ENCODE measurements around the gene MIA3. TPM values are rescaled to one million over a fixed set of nuclear protein-coding genes. Genes with fewer than 3 reads are reported as not detected.
"Not testable (repeated sequence)": the region's sequence is repeated elsewhere in the genome, so short reads cannot be mapped to it uniquely, and the experiment has no call there.

Gene MIA3
- total RNA-seq, 2 experiments from 2014 or later, result 55.1 to 62.1 TPM

DNA sequence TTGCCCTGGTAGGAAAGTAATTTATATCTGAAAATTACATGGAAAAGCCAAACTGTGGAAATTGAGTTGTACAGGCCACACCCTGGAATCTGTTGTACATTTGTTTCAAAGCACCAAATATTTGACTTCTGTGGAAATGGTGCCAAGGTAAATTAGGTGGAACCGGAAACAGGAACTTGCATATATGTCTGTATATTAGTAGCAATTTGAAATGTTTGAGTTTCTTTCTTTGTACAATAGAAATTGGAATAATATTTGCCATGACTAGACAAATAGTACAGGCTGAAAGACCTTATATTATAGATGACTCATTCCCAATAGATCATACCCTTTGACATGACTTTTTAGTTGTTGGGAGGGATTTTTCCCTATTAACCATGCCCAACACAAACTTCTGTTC, 17.6 kb upstream of the MIA3 start:
- H3K4me1 Mint-ChIP-seq (ENCODE audit: low read depth), result peaks cover 2% of the 10 kb centered on the region
- no peak overlapping the region for H3K4me3 Mint-ChIP-seq
- DNase-seq, result no peak
- H3K36me3 Mint-ChIP-seq (ENCODE audit: low read depth), result no peaks in the 10 kb centered on the region
- CTCF ChIA-PET, result interaction anchor here (1.9 kb wide), 1 partner anchor 34 kb away, joined by 5 read pairs; no protein-coding TSS in a partner anchor
- no peak overlapping the region for H3K27ac Mint-ChIP-seq
- intact Hi-C loops (cut with micrococcal nuclease), result no loop called here
- no peaks in the 10 kb centered on the region for H3K9me3 Mint-ChIP-seq
- no peaks in the 10 kb centered on the region for H3K27me3 Mint-ChIP-seq (ENCODE audit: low read depth)

- CTCF ChIA-PET, result no interaction called here
- intact Hi-C loops (cut with micrococcal nuclease), result no loop called here
- Mint-ChIP-seq H3K36me3 (ENCODE audit: low read depth) (no peaks in the 10 kb centered on the region), H3K27me3 (ENCODE audit: low read depth) (no peaks in the 10 kb centered on the region), H3K4me1 (ENCODE audit: low read depth) (peaks cover 2% of the 10 kb centered on the region), H3K27ac (no peak overlapping the region), H3K9me3 (no peaks in the 10 kb centered on the region), H3K4me3 (no peak overlapping the region)
- no peak for DNase-seq
Measured at GRCh38 chr1:222601257-222601656, 16.6 kb upstream of the MIA3 start.

DNA sequence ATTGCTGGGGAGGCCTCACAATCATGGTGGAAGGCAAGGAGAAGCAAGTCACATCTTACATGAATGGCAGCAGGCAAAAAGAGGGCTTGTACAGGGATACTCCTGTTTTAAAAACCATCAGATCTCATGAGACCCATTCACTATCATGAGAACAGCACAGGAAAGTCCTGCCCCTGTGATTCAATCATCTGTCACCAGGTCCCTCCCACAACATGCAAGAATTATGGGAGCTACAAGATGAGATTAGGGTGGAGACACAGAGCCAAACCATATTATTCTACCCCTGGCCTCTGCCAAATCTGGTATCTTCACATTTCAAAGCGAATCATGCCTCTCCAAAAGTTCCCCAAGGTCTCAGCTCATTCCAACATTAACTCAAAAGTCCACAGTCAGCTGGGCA, 11.1 kb upstream of the MIA3 start:
- no peak overlapping the region for H3K27ac Mint-ChIP-seq
- H3K4me1 Mint-ChIP-seq (ENCODE audit: low read depth), result no peaks in the 10 kb centered on the region
- H3K9me3 Mint-ChIP-seq, result peaks cover 2% of the 10 kb centered on the region
- intact Hi-C loops (cut with micrococcal nuclease), result no loop called here
- CTCF ChIA-PET, result no interaction called here
- no peaks in the 10 kb centered on the region for H3K27me3 Mint-ChIP-seq (ENCODE audit: low read depth)
- H3K4me3 Mint-ChIP-seq, result no peak overlapping the region
- H3K36me3 Mint-ChIP-seq (ENCODE audit: low read depth), result peaks cover 1% of the 10 kb centered on the region
- no peak for DNase-seq

DNA sequence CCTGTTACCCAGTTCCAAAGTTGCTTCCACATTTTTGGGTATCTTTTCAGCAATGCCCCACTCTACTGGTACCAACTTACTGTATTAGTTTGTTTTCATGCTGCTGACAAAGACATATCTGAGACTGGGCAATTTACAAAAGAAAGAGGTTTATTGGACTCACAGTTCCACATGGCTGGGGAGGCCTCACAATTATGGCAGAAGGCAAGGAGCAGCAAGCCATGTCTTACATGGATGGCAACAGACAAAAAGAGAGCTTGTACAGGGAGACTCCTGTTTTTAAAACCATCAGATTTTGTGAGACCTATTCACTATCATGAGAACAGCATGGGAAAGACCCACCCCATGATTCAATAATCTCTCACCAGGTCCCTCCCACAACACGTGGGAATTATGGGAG, 8.8 kb upstream of the MIA3 start:
- H3K27me3 Mint-ChIP-seq (ENCODE audit: low read depth); DNase-seq; H3K4me1 Mint-ChIP-seq (ENCODE audit: low read depth); H3K9me3 Mint-ChIP-seq; H3K36me3 Mint-ChIP-seq (ENCODE audit: low read depth); H3K4me3 Mint-ChIP-seq; H3K27ac Mint-ChIP-seq; intact Hi-C loops (cut with micrococcal nuclease): not testable (repeated sequence)
- CTCF ChIA-PET, result interaction anchor here (1.3 kb wide), 1 partner anchor 25 kb away, joined by 4 read pairs; no protein-coding TSS in a partner anchor

DNA sequence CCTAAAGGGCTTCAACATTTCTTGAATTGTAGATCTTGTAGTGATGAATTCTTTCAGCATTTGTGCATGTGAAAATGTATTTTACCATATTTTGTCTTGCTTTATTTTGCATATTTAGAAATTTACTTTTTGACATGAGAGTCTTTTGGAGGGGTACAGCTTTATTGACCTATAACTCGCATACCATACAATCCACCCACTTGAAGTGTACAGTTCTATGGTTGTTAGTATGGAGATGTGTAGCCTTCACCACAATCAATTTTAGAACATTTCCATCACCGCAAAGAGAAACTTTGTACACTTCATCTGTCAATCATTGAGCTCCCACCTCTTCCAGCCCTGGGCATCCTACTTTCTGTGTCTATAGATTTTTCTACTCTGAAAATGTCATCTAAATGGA, 7.2 kb upstream of the MIA3 start:
- Mint-ChIP-seq H3K4me3 (no peak overlapping the region), H3K27ac (no peak overlapping the region), H3K9me3 (peaks cover 2% of the 10 kb centered on the region), H3K27me3 (ENCODE audit: low read depth) (peaks cover 3% of the 10 kb centered on the region), H3K4me1 (ENCODE audit: low read depth) (no peaks in the 10 kb centered on the region), H3K36me3 (ENCODE audit: low read depth) (peaks cover 1% of the 10 kb centered on the region)
- DNase-seq, result no peak
- intact Hi-C loops (cut with micrococcal nuclease), result no loop called here
- CTCF ChIA-PET, result interaction anchor here (0.6 kb wide), 1 partner anchor 448 kb away, joined by 3 read pairs; no protein-coding TSS in a partner anchor

- CTCF ChIA-PET, result no interaction called here
- H3K27me3 Mint-ChIP-seq (ENCODE audit: low read depth), result peaks cover 3% of the 10 kb centered on the region
- no peak for DNase-seq
- H3K4me1 Mint-ChIP-seq (ENCODE audit: low read depth), result peaks cover 5% of the 10 kb centered on the region
- H3K27ac Mint-ChIP-seq, result no peak overlapping the region
- intact Hi-C loops (cut with micrococcal nuclease), result no loop called here
- H3K36me3 Mint-ChIP-seq (ENCODE audit: low read depth), result peaks cover 1% of the 10 kb centered on the region
- H3K4me3 Mint-ChIP-seq, result no peak overlapping the region
- peaks cover 2% of the 10 kb centered on the region for H3K9me3 Mint-ChIP-seq
Measured at GRCh38 chr1:222613627-222614026, 4.3 kb upstream of the MIA3 start.

DNA sequence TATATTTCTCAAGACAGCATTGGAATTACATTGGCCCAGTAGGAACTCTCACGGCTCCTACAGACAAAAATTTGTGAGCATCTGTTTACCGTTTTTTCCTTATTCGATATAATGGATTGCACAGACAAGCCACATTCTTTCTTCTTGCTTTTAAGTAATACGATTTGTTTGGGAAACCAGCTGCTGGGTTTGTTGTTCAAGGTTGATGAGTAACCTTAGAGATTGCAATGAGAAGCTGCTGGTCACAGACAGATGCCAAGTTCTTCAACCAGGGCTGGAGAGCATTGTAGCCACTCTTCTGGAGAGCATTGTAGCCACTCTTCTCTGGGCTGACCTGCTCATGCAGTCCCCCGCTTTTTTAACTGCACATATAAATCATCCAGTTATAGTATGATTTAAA, 1.4 kb upstream of the MIA3 start:
- Mint-ChIP-seq H3K36me3 (ENCODE audit: low read depth) (peaks cover 4% of the 10 kb centered on the region), H3K4me3 (no peak overlapping the region), H3K27ac (no peak overlapping the region), H3K27me3 (ENCODE audit: low read depth) (peaks cover 3% of the 10 kb centered on the region), H3K4me1 (ENCODE audit: low read depth) (peaks cover 32% of the 10 kb centered on the region), H3K9me3 (no peaks in the 10 kb centered on the region)
- CTCF ChIA-PET, result interaction anchor here (1.4 kb wide), 1 partner anchor 18 kb away, joined by 4 read pairs; no protein-coding TSS in a partner anchor
- DNase-seq, result no peak
- intact Hi-C loops (cut with micrococcal nuclease), result no loop called here

DNA sequence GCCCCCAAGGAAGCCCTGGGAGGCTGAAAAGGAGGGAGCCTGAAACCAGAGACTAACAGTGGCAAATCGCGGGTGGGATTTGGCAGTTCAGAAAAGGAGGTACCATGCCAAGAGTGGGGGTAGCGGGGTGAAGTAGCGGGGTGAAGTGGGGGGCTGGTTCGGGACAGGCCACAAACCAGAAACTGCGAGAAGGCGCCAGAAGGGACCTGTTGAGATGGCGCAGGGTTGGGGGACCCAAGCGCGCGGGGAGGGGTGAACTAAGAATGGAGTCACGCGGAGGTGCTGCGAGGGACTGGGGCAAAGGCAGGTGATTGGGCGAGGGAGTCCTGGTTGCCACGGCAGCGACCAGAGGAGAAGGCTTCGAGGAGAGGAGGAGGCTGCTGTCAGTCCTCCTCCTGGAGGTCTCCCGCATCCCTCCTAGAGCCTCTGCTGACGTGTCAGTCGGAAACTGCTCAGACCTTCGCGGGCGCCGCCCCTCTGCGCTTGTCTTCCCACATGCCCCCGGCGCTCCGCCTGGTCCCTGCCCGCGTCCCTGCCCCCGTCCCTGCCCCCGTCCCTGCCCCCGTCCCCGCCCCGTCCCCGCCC, 438 bp upstream of the MIA3 start:
- H3K27ac Mint-ChIP-seq, result peak overlapping the region; percentile 54
- intact Hi-C loops (cut with micrococcal nuclease), result loop anchor here (1.0 kb wide), 3 partner anchors 27 to 96 kb away; partner anchors contain the start of gene TAF1A
- H3K27me3 Mint-ChIP-seq (ENCODE audit: low read depth), result peaks cover 3% of the 10 kb centered on the region
- H3K9me3 Mint-ChIP-seq, result no peaks in the 10 kb centered on the region
- peak; percentile 92 for DNase-seq
- peaks cover 4% of the 10 kb centered on the region for H3K36me3 Mint-ChIP-seq (ENCODE audit: low read depth)
- CTCF ChIA-PET, result interaction anchor here (1.4 kb wide), 1 partner anchor 17 kb away, joined by 4 read pairs; no protein-coding TSS in a partner anchor
- H3K4me3 Mint-ChIP-seq, result peak overlapping the region; percentile 79
- H3K4me1 Mint-ChIP-seq (ENCODE audit: low read depth), result peaks cover 32% of the 10 kb centered on the region

GRCh38 chr1:222618880-222619596, 1.1 kb downstream of the MIA3 start:
- Mint-ChIP-seq H3K27me3 (ENCODE audit: low read depth) (peaks cover 3% of the 10 kb centered on the region), H3K27ac (no peak overlapping the region), H3K36me3 (ENCODE audit: low read depth) (peaks cover 12% of the 10 kb centered on the region), H3K4me3 (peak overlapping the region; percentile 84), H3K9me3 (no peaks in the 10 kb centered on the region), H3K4me1 (ENCODE audit: low read depth) (peaks cover 34% of the 10 kb centered on the region)
- CTCF ChIA-PET, result interaction anchor here (1.9 kb wide), 1 partner anchor 15 kb away, joined by 9 read pairs; no protein-coding TSS in a partner anchor
- DNase-seq, result peak; percentile 37
- intact Hi-C loops (cut with micrococcal nuclease), result loop anchor here (1.0 kb wide), 2 partner anchors 36 to 154 kb away; no protein-coding TSS in a partner anchor

DNA sequence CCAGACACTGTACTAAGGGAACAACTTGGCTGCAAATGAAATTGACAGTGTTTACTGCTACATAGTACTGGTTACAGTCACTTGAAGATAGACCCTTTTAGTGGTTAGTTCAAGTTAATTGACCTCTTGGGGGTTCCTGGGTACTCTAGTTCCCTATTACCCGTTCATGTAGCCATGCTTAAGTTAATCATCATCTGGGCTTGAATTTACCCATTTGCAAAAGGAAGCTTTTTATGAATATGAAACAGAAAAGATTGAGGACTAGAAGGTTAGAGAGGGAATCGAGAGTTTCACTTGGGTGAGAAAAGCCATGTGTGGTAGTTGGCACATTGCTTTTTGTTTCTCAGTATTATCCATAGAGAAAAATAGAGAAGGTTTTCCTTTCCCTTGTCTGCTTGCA, 2.7 kb downstream of the MIA3 start:
- no peak for DNase-seq
- CTCF ChIA-PET, result interaction anchor here (0.8 to 1.9 kb wide), 3 partner anchors 14 to 156 kb away, joined by 3 to 9 read pairs (median 6); no protein-coding TSS in a partner anchor
- H3K27ac Mint-ChIP-seq, result no peak overlapping the region
- H3K4me3 Mint-ChIP-seq, result no peak overlapping the region
- H3K9me3 Mint-ChIP-seq, result no peaks in the 10 kb centered on the region
- H3K4me1 Mint-ChIP-seq (ENCODE audit: low read depth), result peaks cover 34% of the 10 kb centered on the region
- no peaks in the 10 kb centered on the region for H3K27me3 Mint-ChIP-seq (ENCODE audit: low read depth)
- peaks cover 12% of the 10 kb centered on the region for H3K36me3 Mint-ChIP-seq (ENCODE audit: low read depth)
- intact Hi-C loops (cut with micrococcal nuclease), result loop anchor here (10.0 kb wide), 1 partner anchor 526 kb away; no protein-coding TSS in a partner anchor

- peaks cover 12% of the 10 kb centered on the region for H3K36me3 Mint-ChIP-seq (ENCODE audit: low read depth)
- DNase-seq, result no peak
Measured at GRCh38 chr1:222622765-222623164, 4.9 kb downstream of the MIA3 start.

GRCh38 chr1:222623458-222623857, 5.6 kb downstream of the MIA3 start:
- intact Hi-C loops (cut with micrococcal nuclease), result loop anchor here (10.0 kb wide), 1 partner anchor 529 kb away; no protein-coding TSS in a partner anchor
- peaks cover 29% of the 10 kb centered on the region for H3K4me1 Mint-ChIP-seq (ENCODE audit: low read depth)
- no peak overlapping the region for H3K27ac Mint-ChIP-seq
- H3K27me3 Mint-ChIP-seq (ENCODE audit: low read depth), result no peaks in the 10 kb centered on the region
- H3K9me3 Mint-ChIP-seq, result no peaks in the 10 kb centered on the region
- DNase-seq, result no peak
- H3K4me3 Mint-ChIP-seq, result no peak overlapping the region
- CTCF ChIA-PET, result interaction anchor here (1.1 kb wide), 1 partner anchor 11 kb away, joined by 5 read pairs; no protein-coding TSS in a partner anchor
- H3K36me3 Mint-ChIP-seq (ENCODE audit: low read depth), result peaks cover 14% of the 10 kb centered on the region

More at GRCh38 chr1:222622765-222623164, 4.9 kb downstream of the MIA3 start:
- Mint-ChIP-seq H3K4me3 (no peak overlapping the region), H3K27me3 (ENCODE audit: low read depth) (no peaks in the 10 kb centered on the region), H3K9me3 (no peaks in the 10 kb centered on the region), H3K4me1 (ENCODE audit: low read depth) (peaks cover 29% of the 10 kb centered on the region), H3K27ac (no peak overlapping the region)
- intact Hi-C loops (cut with micrococcal nuclease), result loop anchor here (10.0 kb wide), 1 partner anchor 528 kb away; no protein-coding TSS in a partner anchor
- CTCF ChIA-PET, result interaction anchor here (1.0 kb wide), 1 partner anchor 12 kb away, joined by 3 read pairs; no protein-coding TSS in a partner anchor
